ENCODE results near the gene TENM4.

DNA sequence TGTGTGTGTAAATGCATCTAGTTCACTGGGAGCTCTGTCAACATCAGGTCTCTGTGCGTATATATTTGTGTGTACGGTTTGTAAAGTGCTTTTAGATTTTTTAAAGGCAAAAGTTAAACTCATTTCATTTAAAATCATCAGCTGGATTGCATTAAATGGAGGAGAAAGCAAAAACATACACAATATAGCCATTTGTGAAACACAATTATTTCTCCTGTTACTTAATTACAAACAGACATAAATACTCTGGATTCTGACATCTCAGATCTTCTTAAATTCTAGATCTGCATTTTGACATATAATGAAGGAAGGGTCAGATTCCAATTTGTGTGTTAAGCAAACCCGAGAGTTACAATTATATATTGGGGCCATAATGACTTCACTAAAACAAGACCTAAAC lies 590.8 kb downstream of the TENM4 start:
- no peak for TF ChIP-seq CTCF (IDR thresholded peaks at IDR 0.05)
- TF ChIP-seq, protein P1, sequence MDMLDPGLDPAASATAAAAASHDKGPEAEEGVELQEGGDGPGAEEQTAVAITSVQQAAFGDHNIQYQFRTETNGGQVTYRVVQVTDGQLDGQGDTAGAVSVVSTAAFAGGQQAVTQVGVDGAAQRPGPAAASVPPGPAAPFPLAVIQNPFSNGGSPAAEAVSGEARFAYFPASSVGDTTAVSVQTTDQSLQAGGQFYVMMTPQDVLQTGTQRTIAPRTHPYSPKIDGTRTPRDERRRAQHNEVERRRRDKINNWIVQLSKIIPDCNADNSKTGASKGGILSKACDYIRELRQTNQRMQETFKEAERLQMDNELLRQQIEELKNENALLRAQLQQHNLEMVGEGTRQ (IDR thresholded peaks at IDR 0.05): no peak
- no peak for TF ChIP-seq BHLHE40 (IDR thresholded peaks at IDR 0.05; ENCODE audit: low read depth, low read length)
